GM13977 (cell line): ENCODE results near the gene ZPLD1.

Source experiments
- DNase-seq: peaks from one replicate; pipeline ENCODE4 v3.0.0; 2012; ENCODE audit warnings: low spot score
- in situ Hi-C: fragments of 300-500 bp; cut with MboI; formaldehyde crosslinking; loops from one replicate; pipeline ENCODE4 v1.12.0; 2022; ENCODE audit warnings: low sequenced_read_pairs, low pct_unique_long_range_greater_than_20kb, mixed read lengths, inconsistent platforms; ENCODE audit not compliant: unreplicated experiment
- TF ChIP-seq, protein P1 (sequence below): IDR thresholded peaks from 2 replicates; pipeline ENCODE4 v1.5.1; 2012; ENCODE audit warnings: mild to moderate bottlenecking, control low read depth; ENCODE audit not compliant: insufficient read depth; ENCODE audit errors: extremely low read depth, missing control alignments

The ZPLD1 gene

DNA sequence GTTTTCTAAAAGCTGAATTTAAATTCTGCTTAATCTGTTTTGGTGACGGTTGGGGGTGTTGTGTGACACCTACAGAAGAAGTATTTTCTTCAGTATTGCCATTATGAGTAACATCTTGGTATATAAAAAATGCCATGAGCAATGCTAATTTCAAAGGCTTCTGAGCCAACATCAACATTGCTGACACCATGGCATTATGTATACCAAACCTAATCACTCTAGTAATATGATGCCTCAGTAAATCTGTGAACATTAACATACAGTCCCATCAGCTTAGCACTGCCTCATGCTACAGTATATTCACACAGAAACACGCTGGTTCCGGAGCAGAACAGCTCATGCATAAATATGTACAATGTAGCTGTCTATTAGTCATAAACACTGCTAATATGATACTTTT is 75.8 kb downstream of the ZPLD1 start:
- in situ Hi-C loops, result no loop called here
- no peak for DNase-seq
- TF ChIP-seq, protein P1, sequence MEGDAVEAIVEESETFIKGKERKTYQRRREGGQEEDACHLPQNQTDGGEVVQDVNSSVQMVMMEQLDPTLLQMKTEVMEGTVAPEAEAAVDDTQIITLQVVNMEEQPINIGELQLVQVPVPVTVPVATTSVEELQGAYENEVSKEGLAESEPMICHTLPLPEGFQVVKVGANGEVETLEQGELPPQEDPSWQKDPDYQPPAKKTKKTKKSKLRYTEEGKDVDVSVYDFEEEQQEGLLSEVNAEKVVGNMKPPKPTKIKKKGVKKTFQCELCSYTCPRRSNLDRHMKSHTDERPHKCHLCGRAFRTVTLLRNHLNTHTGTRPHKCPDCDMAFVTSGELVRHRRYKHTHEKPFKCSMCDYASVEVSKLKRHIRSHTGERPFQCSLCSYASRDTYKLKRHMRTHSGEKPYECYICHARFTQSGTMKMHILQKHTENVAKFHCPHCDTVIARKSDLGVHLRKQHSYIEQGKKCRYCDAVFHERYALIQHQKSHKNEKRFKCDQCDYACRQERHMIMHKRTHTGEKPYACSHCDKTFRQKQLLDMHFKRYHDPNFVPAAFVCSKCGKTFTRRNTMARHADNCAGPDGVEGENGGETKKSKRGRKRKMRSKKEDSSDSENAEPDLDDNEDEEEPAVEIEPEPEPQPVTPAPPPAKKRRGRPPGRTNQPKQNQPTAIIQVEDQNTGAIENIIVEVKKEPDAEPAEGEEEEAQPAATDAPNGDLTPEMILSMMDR, result no peak

DNA sequence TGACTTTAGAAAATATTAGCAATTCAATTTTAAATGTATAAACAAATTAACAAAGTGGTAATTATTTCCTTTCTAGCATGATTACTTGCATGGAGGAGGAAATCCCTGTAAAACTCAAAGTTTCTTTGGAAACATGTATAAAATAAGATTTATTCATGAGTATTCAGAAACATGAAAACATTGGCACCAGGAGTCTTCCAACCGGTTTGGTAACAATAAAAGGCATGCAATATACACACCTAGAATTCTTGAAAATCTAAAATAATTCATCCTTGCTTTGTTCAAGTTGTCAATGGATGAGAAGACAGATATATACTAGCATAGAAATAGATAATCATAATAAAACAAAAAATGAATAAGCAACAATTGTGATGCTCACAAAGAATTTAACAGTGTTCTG is 76.4 kb downstream of the ZPLD1 start:
- in situ Hi-C loops, result no loop called here
- DNase-seq, result no peak
- TF ChIP-seq, protein P1, result no peak

DNA sequence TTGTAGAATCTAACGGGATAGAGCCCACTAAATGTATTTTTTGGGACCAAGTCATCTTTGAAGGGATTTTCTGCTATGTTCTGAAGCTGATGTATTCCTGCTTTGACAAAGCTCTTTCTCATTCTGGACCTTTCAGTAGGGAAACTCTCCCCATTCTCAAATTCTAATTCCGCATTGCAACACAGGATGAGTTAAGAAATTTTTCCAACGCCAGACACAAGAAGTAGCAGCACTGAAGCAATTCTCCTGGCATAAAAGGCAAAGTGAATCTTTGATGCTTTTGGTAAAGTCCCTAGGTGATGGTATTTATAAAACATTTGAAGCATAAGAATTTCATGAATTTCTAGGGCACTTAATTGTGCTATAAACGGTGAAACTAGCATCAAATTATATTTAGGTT is 76.8 kb downstream of the ZPLD1 start:
- DNase-seq, result no peak
- in situ Hi-C loops, result no loop called here
- TF ChIP-seq, protein P1, result no peak

DNA sequence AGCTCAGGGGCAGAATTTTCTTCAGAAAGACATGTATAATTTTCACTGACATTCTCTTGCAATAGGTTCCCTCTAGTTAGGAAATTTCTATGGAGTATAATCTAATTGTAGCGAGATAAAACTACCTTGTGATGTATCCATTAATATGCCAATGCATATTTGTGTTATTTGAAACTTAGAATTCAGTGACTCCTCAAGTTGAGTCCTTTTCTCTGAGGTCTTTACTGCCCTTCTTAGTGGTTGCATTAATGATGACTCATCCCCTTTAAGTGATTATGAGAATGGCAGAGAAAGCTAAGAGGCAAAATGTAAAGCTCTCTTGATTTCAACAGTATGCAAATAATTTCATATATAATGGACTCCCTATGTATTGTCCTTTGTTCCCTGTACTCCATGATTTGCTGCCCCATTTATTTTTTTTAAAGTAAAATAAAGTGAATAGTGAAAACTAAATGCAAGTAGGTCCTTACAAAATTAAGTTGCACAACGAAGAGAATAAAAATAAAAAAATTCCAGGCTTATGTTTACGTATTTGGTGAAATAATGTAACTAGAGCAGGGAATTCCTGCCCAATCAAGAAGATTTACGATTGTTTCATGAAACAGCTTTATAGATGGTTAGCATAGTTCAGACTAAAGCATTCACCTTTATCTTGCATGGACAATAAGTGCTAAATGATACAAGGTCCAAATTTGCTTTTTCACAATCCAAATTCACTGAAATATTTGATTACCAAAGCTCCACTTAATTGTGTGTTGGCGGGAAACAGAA is 78.1 kb downstream of the ZPLD1 start:
- TF ChIP-seq, protein P1, result no peak
- DNase-seq, result no peak
- in situ Hi-C loops, result no loop called here

DNA sequence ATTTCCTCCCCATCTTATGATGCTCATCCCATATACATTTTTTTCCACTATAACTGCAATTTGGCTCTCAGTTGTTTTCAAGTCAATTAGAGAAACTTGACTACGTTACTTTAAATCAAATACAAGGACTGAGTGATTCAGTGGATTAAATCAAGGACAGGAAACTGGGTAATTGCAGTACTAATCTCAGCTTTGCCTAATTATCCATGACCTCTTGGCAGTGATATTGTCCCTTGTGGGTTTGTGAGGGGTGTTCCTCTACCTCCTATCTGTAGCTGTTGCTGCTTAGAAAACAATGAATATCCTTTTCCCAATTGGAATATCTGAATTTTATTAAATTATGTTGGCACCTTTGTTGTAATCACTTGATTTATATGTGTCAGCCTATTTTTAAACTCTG is 79.4 kb downstream of the ZPLD1 start:
- in situ Hi-C loops, result no loop called here
- TF ChIP-seq, protein P1, result no peak
- no peak for DNase-seq

DNA sequence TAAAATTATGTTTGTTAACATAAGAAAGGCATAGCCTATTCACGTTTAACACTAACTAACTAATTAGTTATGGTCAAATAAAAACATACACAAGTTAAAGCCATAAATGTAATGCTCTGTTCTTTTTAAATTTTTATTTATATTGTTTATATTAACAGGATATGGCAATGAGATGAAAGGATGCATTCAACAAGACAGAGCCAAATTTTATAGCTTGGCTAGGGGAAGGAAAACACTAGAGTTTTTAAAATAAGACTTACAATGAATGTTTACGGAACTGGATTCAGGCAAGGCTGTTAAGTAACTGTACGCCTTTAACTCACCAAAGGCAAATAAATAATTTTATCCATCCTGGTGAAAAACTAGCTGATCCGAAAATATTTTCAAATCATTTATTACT is 86.4 kb downstream of the ZPLD1 start:
- in situ Hi-C loops, result no loop called here
- no peak for DNase-seq
- TF ChIP-seq, protein P1, result no peak
